22Rv1 (cell line): Measurements from ENCODE around the gene ZNF672.
"Not testable (repeated sequence)": the region's sequence is repeated elsewhere in the genome, so short reads cannot be mapped to it uniquely, and the experiment has no call there.

ENCODE experiments used
- H3K27ac ChIP-seq: fragments of 450-650 bp; 2 replicates; pipeline ENCODE4 v1.5.1; 2017
- ZFX ChIP-seq: fragments of 450-650 bp; IDR thresholded peaks from 2 replicates; pipeline ENCODE4 v1.6.1; 2017; ENCODE audit warnings: antibody characterized with exemption, borderline replicate concordance
- TF ChIP-seq, protein P1 (sequence below): fragments of 450-650 bp; IDR thresholded peaks from 2 replicates; pipeline ENCODE4 v1.5.1; 2017; ENCODE audit warnings: mild to moderate bottlenecking

ZNF672 gene

DNA sequence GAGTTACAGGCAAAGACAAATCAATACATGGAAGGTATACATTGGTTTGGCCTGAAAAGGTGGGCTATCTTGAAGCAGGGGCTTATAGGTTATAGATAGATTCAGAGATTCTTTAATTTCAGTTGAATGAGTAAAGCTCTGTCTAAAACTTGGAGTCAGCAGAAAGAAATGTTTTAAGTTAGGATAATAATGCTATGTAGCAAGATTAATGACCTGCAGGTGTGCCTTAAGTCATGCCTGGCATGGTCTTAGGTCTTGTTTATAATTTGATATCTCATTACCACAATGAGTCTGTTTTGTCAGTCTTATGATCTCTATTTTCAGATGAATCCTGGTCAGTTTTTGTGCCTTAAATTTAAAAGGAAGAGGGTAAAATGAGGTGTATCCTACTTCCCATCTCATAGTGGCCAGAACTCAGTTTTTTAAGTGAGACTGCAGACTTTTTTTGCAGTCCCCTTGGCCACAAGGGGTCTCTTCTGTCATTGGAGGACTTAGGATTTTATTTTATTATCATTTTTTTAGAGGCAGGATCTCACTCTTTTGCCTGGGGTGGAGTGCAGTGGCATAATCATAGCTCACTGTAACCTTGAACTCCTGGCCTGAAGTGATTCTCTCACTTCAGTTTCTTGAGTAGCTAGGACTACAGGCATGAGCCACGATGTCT is 46.7 kb downstream of the ZNF672 start:
- TF ChIP-seq ZFX: no peak
- TF ChIP-seq, protein P1, sequence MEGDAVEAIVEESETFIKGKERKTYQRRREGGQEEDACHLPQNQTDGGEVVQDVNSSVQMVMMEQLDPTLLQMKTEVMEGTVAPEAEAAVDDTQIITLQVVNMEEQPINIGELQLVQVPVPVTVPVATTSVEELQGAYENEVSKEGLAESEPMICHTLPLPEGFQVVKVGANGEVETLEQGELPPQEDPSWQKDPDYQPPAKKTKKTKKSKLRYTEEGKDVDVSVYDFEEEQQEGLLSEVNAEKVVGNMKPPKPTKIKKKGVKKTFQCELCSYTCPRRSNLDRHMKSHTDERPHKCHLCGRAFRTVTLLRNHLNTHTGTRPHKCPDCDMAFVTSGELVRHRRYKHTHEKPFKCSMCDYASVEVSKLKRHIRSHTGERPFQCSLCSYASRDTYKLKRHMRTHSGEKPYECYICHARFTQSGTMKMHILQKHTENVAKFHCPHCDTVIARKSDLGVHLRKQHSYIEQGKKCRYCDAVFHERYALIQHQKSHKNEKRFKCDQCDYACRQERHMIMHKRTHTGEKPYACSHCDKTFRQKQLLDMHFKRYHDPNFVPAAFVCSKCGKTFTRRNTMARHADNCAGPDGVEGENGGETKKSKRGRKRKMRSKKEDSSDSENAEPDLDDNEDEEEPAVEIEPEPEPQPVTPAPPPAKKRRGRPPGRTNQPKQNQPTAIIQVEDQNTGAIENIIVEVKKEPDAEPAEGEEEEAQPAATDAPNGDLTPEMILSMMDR: no peak
- no peak overlapping the region for H3K27ac ChIP-seq

DNA sequence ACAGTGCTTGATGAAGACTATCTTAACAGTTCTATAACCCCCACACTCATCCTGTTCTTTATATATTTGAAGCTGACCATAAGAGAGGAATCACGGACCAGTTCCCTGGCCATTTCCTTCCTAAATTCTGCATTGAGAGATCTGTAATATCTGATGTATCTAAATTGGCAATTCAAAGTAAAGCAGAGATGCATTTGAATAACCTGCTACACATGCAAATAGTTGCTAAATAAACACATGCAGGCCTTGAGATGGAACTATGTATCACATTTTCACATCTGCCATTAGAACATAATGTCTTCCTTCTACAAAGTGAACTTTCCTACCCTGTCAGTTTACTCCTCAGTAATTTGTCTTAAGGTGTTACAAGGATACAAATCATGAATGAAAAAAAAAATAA is 47.6 kb downstream of the ZNF672 start:
- H3K27ac ChIP-seq: no peak overlapping the region
- TF ChIP-seq, protein P1: no peak
- TF ChIP-seq ZFX: no peak

DNA sequence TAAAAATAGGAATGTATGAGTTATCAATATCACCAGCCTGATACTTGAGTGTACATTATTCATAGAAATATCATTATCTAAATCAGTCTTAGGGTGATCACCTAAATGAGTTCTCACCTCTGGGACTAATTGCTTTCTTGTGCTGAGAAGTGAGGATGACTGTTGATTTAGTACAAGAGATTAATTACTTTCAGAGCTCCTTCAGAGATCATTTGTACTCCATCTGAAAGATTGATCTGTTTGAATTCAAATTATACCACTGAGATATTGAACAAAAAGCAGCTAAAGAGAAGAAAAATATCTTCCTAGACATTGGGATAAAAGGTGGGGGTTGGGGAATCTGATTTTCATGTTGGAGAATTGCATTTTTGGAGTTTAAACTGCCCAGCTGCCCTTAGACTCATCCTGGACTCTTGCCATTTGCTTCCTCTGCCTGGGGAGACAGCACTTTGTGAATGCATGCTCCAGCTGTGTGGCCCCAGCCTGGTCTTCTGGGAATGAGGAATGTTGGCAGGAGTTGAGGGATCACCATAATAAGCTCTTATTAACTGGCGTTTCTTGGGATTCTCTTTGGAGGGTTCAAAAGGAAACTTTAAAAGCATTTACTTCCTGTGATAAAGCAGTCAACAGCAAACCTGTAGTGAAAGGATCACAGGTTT is 48.3 kb downstream of the ZNF672 start:
- H3K27ac ChIP-seq: no peak overlapping the region
- TF ChIP-seq, protein P1: no peak
- TF ChIP-seq ZFX: no peak

DNA sequence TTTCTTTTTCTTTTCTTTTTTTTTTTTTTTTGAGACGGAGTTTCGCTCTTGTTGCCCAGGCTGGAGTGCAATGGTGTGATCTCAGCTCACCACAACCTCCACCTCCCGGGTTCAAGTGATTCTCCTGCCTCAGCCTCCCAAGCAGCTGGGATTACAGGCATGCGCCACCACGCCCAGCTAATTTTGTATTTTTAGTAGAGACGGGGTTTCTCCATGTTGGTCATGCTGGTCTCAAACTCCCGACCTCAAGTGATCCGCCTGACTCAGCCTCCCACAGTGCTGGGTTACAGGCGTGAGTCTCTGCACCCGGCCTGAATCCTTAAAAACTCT is 51.9 kb downstream of the ZNF672 start:
- not testable (repeated sequence) for H3K27ac ChIP-seq

DNA sequence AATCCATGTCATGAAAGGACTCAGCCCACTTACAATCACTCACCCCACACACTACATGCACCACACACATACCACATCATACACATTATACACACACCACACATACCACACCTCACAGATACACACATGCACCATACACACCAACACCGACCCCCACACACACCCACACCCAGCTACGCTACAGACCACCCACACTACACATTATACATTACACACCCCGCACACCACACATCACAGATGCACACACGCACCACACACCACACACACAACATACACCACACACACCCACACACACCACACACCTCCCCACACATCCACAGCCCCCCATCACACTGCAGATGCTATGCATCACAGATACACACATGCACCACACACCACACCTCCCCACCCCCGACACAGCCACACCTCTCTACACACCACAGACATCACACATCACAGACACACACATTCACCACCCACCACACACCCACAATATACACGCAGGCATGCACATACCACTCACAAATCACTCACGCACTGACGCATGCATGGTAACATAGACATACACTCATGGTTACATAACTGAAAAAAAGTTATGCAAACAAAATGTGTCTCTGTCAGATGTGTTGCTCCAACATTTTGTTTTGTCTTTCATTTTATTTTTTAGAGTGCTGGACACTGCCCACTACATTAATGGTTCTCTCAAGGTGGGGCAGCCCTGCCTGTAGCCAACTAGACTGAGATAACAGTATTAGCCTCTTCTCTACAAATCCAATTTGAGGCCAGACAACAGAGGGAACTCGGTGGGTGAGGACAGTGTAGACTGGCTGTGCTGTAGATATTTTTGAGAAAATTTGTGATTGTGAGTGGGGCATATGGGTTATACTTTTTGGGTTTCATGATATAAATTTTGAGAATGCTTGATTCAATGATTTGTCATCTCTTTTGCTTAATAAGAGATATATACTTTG is 52.8 kb downstream of the ZNF672 start:
- TF ChIP-seq ZFX: no peak

DNA sequence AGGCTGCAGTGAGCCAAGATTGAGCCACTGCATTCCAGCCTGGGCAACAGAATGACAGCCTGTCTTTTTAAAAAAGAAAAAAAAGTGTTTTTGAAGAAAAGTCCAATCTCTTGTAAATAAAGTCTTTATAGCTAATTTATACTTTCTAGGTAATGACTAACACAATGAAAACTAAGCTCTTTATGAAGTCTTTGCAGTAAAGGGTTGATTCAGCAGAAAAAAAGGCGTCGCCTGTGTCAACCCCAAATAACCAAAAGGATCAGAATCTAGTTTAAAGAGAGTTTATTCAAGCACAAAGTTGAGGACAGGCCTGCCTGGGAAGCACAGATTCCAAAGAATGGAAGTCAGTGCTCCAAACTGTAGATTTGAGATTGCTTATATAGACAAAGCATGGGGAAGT is 53.7 kb downstream of the ZNF672 start:
- TF ChIP-seq, protein P1: no peak
- TF ChIP-seq ZFX: no peak
- H3K27ac ChIP-seq: no peak overlapping the region

More for the DNA sequence above, 52.8 kb downstream of the ZNF672 start:
- no peak overlapping the region for H3K27ac ChIP-seq

DNA sequence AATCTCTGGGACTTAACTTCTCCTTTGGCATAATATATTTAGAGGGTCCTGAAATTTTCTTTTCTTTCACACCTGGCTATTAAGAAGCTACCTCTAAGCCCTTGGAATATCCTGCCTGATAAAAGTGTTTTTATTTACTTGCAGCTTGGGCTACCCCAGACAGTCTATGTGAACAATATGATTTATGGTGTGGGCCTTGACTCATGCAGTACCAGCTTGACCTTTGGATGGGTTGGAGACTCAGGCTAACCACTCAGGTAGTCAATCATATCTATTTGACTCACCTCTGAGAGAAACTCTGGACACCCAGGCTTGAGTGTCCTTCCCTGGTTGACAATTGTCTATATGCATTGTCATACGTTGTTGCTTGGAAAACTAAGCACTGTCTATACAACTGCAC is 54.6 kb downstream of the ZNF672 start:
- TF ChIP-seq, protein P1: no peak
- no peak for TF ChIP-seq ZFX
- no peak overlapping the region for H3K27ac ChIP-seq

DNA sequence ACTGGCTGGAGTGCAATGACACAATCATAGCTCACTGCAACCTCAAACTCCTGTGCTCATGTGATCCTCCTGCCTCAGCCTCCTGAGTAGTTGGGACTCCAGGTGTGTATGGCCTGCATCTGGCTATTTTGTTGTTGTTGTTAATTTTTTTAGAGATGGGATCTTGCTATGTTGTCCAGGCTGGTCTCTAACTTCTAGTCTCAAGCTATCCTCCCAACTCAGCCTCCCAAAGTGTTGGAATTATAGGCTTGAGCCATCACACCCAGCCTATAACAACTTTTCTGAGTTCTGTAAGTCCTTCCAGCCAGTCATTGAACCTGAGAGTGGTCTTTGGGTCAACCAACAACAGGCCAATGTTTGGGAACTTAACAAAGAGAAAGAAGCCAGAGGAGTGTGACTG is 56.8 kb downstream of the ZNF672 start:
- TF ChIP-seq, protein P1: no peak
- TF ChIP-seq ZFX: no peak
- H3K27ac ChIP-seq: no peak overlapping the region
